ENCODE results near the gene SCRT2. TPM values are rescaled to one million over a fixed set of nuclear protein-coding genes. Genes with fewer than 3 reads are reported as not detected.

The SCRT2 gene
- total and polyA plus RNA-seq, 7 donors, result not detected

DNA sequence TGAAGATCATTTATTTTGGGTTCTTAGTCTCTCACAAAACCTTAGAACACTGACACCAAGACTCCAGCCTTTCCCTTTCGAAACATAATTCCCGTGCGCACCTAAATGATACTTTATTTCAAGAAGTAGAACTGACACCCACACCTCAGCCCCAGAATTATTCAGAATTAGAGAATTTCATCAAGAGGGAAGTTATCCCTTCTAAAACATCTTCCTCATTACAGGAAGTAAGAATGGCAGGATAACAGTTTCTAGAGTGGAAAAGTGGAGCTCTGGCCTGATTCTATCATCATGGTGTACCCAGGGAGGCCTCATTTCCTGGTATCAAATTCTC, 21.2 kb downstream of the SCRT2 start:
- WGBS, 2 donors, result 88 to 94% methylated on average over 3 of the region's 3 CpGs
- H3K27me3 ChIP-seq, result peaks cover 0 to 12% (median 0%) of the 10 kb centered on the region in 3 donors
- no peaks in the 10 kb centered on the region for H3K9me3 ChIP-seq
- H3K4me1 ChIP-seq, result peaks cover 0 to 22% (median 19%) of the 10 kb centered on the region in 4 donors
- intact Hi-C loops (cut with DNase I), result loop anchor here (5.0 kb wide), 2 partner anchors 112 to 302 kb away; partner anchors contain the start of gene CSNK2A1
- no peak overlapping the region for H3K4me3 ChIP-seq
- DNase-seq, result no peak
- TF ChIP-seq POLR2A (IDR thresholded peaks at IDR 0.05) (no peak), EP300 (IDR thresholded peaks at IDR 0.05) (no peak), POLR2AphosphoS5 (IDR thresholded peaks at IDR 0.05) (no peak)
- TF ChIP-seq, protein P1, sequence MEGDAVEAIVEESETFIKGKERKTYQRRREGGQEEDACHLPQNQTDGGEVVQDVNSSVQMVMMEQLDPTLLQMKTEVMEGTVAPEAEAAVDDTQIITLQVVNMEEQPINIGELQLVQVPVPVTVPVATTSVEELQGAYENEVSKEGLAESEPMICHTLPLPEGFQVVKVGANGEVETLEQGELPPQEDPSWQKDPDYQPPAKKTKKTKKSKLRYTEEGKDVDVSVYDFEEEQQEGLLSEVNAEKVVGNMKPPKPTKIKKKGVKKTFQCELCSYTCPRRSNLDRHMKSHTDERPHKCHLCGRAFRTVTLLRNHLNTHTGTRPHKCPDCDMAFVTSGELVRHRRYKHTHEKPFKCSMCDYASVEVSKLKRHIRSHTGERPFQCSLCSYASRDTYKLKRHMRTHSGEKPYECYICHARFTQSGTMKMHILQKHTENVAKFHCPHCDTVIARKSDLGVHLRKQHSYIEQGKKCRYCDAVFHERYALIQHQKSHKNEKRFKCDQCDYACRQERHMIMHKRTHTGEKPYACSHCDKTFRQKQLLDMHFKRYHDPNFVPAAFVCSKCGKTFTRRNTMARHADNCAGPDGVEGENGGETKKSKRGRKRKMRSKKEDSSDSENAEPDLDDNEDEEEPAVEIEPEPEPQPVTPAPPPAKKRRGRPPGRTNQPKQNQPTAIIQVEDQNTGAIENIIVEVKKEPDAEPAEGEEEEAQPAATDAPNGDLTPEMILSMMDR (IDR thresholded peaks at IDR 0.05), result no peak
- peaks cover 0 to 13% (median 6%) of the 10 kb centered on the region in 4 donors for H3K36me3 ChIP-seq
- no peak overlapping the region for H3K27ac ChIP-seq

DNA sequence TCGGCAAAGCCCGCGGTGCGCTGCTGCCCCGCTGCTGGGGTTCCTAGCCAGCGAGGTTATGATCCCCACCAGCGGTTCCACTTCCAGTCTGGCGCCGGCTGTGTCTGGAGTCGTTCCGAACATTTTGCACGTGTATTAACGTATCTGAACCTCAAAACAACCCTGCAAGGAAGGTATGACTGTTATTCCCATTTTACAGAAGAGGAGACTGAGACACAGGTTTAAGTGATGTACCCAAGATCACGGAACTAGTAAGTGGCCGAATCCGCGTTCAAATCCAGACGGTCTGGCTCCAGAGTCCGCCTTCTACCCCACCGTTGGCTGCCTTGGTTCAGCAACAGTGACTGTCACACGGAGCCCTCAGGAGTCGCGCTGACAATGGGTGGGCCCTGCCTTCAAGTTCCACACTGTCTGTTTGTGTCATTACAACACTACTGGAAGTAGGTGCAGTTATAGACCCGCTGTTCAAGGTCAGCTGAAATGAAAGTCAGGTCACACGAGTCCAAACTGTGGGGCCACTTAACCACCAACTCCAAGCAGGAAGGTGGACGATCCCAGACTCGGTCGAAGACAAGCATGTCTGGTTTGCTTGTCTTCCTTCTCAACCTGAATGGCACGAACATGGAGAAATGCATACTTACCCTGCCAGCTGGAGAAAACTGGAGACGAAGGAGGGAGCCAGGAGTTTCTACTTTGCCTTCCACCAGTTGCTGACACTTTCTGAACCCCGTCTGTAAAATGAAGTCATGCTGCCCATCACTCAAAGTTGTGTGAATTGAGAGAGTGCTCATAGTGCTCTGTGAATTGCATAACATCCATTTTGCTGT, 21.8 kb downstream of the SCRT2 start:
- WGBS, 2 donors, result 7 to 26% methylated on average over 31 of the region's 31 CpGs
- Histone ChIP-seq H3K9me3 (no peaks in the 10 kb centered on the region), H3K4me1 (peaks cover 0 to 22% (median 19%) of the 10 kb centered on the region in 4 donors), H3K27me3 (peaks cover 0 to 6% (median 0%) of the 10 kb centered on the region in 3 donors), H3K27ac (peak overlapping the region; percentile 84 to 90 (median 87)), H3K36me3 (peaks cover 0 to 19% (median 10%) of the 10 kb centered on the region in 4 donors), H3K4me3 (peak overlapping the region; percentile 68 to 86 (median 76))
- intact Hi-C loops (cut with DNase I), result loop anchor here (2.0 to 5.0 kb wide), 3 partner anchors 112 to 302 kb away; partner anchors contain the start of gene CSNK2A1
- TF ChIP-seq POLR2A (IDR thresholded peaks at IDR 0.05), result no peak
- TF ChIP-seq POLR2AphosphoS5 (IDR thresholded peaks at IDR 0.05), result no peak
- no peak for TF ChIP-seq EP300 (IDR thresholded peaks at IDR 0.05)
- TF ChIP-seq, protein P1 (IDR thresholded peaks at IDR 0.05), result no peak
- no peak for DNase-seq

DNA sequence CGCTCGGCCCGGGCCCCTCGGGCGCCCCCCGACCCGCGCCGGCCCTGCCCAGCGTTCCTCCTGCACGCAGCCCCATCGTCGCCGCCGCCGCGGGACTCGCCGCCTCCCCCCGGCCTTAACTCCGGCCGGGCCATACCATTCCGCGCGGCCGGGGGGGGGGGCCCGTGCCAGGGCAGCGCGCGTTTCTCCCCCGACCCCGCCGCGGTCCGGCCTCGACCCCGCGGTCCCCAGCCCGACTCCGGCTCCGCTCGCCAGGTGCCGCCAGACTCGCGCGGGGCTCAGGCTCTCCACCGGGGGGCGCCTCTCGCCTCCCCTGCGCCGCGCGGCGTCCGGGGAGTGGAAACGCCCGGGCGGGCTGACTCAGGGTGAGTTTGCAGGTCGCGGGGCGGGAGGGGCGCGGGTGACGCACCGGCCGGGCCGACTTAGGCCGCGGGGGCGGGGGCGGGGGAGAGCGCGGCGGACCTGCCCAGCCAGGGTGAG, 22.5 kb downstream of the SCRT2 start, which contains the start of gene SRXN1:
SRXN1 (minus strand) TSS at position 91 of the 480 bp plus-strand sequence; CDS start at position 76, 15 bp downstream.
- peaks cover 0 to 22% (median 19%) of the 10 kb centered on the region in 4 donors for H3K4me1 ChIP-seq
- peak within 1 kb of the TSS; percentile 68 to 86 (median 76) for H3K4me3 ChIP-seq
- no peaks in the 10 kb centered on the region for H3K27me3 ChIP-seq
- peak; percentile 94 for DNase-seq
- peak within 1 kb of the TSS; percentile 84 to 90 (median 87) for H3K27ac ChIP-seq
- WGBS, 2 donors, result 1% methylated on average over 74 of the region's 74 CpGs
- no peaks in the 10 kb centered on the region for H3K9me3 ChIP-seq
- H3K36me3 ChIP-seq, result peaks cover 5 to 26% (median 16%) of the 10 kb centered on the region in 4 donors
- intact Hi-C loops (cut with DNase I), result loop anchor here (2.0 to 5.0 kb wide), 3 partner anchors 111 to 301 kb away; partner anchors contain the start of gene CSNK2A1
- TF ChIP-seq, protein P1 (IDR thresholded peaks at IDR 0.05), result peak in 1 of 4 experiments; percentile 30
- TF ChIP-seq POLR2A (IDR thresholded peaks at IDR 0.05), result no peak
- TF ChIP-seq POLR2AphosphoS5 (IDR thresholded peaks at IDR 0.05), result peak in 3 of 4 donors; percentile 28 to 78 (median 72)

DNA sequence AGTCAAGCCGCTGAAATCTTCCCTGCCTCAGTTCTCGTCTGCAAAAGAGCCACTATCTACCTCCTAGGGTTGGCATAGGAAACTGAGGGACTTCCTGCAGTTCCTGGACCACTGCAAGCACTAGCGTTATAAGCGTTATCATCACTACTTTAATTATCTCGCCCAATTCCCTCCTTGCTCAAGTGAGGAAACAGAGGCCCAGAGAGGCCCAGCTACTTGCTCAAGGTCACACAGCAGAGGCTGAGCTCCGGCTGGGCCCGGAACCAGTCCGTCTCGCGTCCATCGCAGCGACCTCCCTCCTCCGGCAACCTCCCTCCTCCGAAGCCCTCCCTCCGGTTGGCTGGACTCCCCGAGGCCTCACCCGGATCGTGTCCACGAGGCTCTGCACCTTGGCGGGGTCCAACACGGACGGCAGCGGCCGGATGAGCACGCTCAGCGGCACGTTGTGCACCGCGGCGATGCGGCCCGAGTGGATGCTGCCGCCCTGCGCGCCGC, 22.9 kb downstream of the SCRT2 start:
- DNase-seq, result peak; percentile 74
- peak overlapping the region; percentile 68 to 86 (median 76) for H3K4me3 ChIP-seq
- 3 to 7% methylated on average over 36 of the region's 36 CpGs for WGBS, 2 donors
- intact Hi-C loops (cut with DNase I), result loop anchor here (2.0 to 5.0 kb wide), 3 partner anchors 110 to 300 kb away; partner anchors contain the start of gene CSNK2A1
- peak overlapping the region; percentile 84 to 90 (median 87) for H3K27ac ChIP-seq
- TF ChIP-seq POLR2AphosphoS5 (IDR thresholded peaks at IDR 0.05), result no peak
- no peak for TF ChIP-seq EP300 (IDR thresholded peaks at IDR 0.05)
- TF ChIP-seq, protein P1 (IDR thresholded peaks at IDR 0.05), result no peak
- no peak for TF ChIP-seq POLR2A (IDR thresholded peaks at IDR 0.05)
- peaks cover 0 to 22% (median 19%) of the 10 kb centered on the region in 4 donors for H3K4me1 ChIP-seq
- H3K27me3 ChIP-seq, result no peaks in the 10 kb centered on the region
- peaks cover 10 to 30% (median 21%) of the 10 kb centered on the region in 4 donors for H3K36me3 ChIP-seq
- no peaks in the 10 kb centered on the region for H3K9me3 ChIP-seq

All from sigmoid colon (tissue), 7 donors.